Ovary (tissue), 3 donors: ENCODE results near the gene PCYT2.
A peak's percentile ranks its signal among the peaks of the same experiment; 100 is the strongest.

Experiments used
- EP300 ChIP-seq: sonication (generic); formaldehyde crosslinking; IDR thresholded peaks from one replicate; pipeline ENCODE4 v1.6.1; 2017; ENCODE audit warnings: antibody characterized with exemption
- POLR2A ChIP-seq: fragments of 450-650 bp; IDR thresholded peaks from one replicate; pipeline ENCODE4 v1.6.1; 2017; ENCODE audit warnings: antibody characterized with exemption, mild to moderate bottlenecking, moderate library complexity
- TF ChIP-seq, protein P1 (sequence below), 3 donors: fragments of 450-650 bp in 2 of 3; fragments of 200-600 bp in 1 of 3; IDR thresholded peaks; one replicate each; pipeline versions ENCODE4 v1.5.1 to v1.8.0; 2016 to 2022; ENCODE audit warnings: antibody characterized with exemption in 3 of 3, mild to moderate bottlenecking in 1 of 3
- donor health status: DM: no; HTN: no; CAD: no.

DNA sequence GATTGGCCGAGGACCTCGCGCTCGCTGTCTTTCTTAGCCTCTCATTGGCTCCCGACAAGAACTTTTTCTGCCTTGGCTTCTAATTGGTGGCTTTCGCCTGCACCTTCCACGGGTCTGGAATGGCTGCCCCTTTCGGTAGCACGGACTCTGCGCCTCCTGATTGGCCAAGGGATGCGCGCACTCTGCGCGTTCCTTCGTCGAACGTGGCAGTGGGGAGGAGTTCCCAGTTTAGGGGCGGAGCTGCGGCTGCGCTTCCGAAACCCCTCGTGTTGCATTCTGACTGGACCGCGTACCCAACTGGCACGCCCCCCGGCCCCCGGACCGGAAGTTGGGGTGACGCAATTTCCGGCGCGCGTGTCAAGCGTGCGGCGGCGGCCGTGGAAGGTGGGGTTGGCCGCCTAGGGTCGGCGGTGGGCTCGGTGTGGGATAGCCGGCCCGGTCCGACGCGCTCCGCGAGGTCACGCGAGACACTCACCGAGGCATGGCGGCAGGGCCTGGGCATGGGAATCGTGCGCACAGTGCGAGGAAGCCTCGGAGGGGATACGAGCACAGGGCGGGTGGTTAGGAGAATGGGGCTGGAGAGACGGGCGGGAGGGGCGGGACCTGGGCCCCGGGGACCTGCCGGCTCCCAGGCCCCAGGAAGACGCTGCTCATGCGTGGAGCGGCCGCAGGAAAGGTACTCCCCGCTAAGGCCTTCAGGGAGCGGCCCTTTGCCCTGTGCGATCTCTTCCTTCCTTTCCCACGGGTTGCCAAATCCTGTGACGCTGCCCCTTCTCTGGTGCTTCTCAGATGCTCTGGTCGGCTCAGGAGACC, 50.2 kb downstream of the PCYT2 start:
- TF ChIP-seq, protein P1, sequence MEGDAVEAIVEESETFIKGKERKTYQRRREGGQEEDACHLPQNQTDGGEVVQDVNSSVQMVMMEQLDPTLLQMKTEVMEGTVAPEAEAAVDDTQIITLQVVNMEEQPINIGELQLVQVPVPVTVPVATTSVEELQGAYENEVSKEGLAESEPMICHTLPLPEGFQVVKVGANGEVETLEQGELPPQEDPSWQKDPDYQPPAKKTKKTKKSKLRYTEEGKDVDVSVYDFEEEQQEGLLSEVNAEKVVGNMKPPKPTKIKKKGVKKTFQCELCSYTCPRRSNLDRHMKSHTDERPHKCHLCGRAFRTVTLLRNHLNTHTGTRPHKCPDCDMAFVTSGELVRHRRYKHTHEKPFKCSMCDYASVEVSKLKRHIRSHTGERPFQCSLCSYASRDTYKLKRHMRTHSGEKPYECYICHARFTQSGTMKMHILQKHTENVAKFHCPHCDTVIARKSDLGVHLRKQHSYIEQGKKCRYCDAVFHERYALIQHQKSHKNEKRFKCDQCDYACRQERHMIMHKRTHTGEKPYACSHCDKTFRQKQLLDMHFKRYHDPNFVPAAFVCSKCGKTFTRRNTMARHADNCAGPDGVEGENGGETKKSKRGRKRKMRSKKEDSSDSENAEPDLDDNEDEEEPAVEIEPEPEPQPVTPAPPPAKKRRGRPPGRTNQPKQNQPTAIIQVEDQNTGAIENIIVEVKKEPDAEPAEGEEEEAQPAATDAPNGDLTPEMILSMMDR (IDR thresholded peaks at IDR 0.05): peak; percentile 28 to 62 (median 41)
- TF ChIP-seq POLR2A (peak; percentile 99), EP300 (peak; percentile 93)
